H9 (cell line): ENCODE data around the gene CUBN. TPM values are rescaled to one million over a fixed set of nuclear protein-coding genes. Genes with fewer than 3 reads are reported as not detected.

ENCODE experiments used
- DNase-seq: peaks from one replicate; pipeline ENCODE4 v3.0.0-alpha.2; 2017
- H2AFZ ChIP-seq: one replicate; pipeline ENCODE4 v1.6.1; 2013; ENCODE audit warnings: mild to moderate bottlenecking, low read length, control low read depth, moderate library complexity
- H2AK5ac ChIP-seq: 2 replicates; pipeline ENCODE4 v1.6.1; 2013; ENCODE audit warnings: low read length, control low read depth, mixed read lengths; ENCODE audit not compliant: insufficient read length
- H2BK120ac ChIP-seq: one replicate; pipeline ENCODE4 v1.6.1; 2013; ENCODE audit warnings: low read depth, mild to moderate bottlenecking, low read length, control low read depth, inconsistent platforms; ENCODE audit not compliant: poor library complexity, severe bottlenecking
- H2BK12ac ChIP-seq: 2 replicates; pipeline ENCODE4 v1.6.1; 2013; ENCODE audit warnings: low read length, control low read depth, mixed read lengths, low read depth; ENCODE audit not compliant: insufficient read length
- H2BK15ac ChIP-seq: 2 replicates; pipeline ENCODE4 v1.6.1; 2013; ENCODE audit warnings: low read depth, low read length, control low read depth
- H2BK20ac ChIP-seq: one replicate; pipeline ENCODE4 v1.6.1; 2013; ENCODE audit warnings: low read depth, mild to moderate bottlenecking, low read length, control low read depth, inconsistent platforms; ENCODE audit not compliant: poor library complexity, severe bottlenecking
- H2BK5ac ChIP-seq: 2 replicates; pipeline ENCODE4 v1.6.1; 2013; ENCODE audit warnings: low read length, control low read depth, mixed read lengths; ENCODE audit not compliant: insufficient read length
- H3K14ac ChIP-seq: 2 replicates; pipeline ENCODE4 v1.6.1; 2013; ENCODE audit warnings: low read length, control low read depth; ENCODE audit not compliant: insufficient read depth
- H3K18ac ChIP-seq: 2 replicates; pipeline ENCODE4 v1.6.1; 2013; ENCODE audit warnings: low read depth, mild to moderate bottlenecking, mixed read lengths, low read length, control low read depth; ENCODE audit not compliant: insufficient read length
- H3K23ac ChIP-seq: 2 replicates; pipeline ENCODE4 v1.6.1; 2013; ENCODE audit warnings: low read length, control low read depth, mixed read lengths, low read depth; ENCODE audit not compliant: insufficient read length
- H3K23me2 ChIP-seq: 2 replicates; pipeline ENCODE4 v1.6.1; 2013; ENCODE audit warnings: low read depth, mild to moderate bottlenecking, mixed read lengths, low read length, control low read depth; ENCODE audit not compliant: insufficient read length, poor library complexity, severe bottlenecking
- H3K27ac ChIP-seq: 2 replicates; pipeline ENCODE4 v1.5.1; 2013; ENCODE audit warnings: low read length, control low read depth, mixed read lengths, low read depth; ENCODE audit not compliant: insufficient read length
- H3K27me3 ChIP-seq: 2 replicates; pipeline ENCODE4 v1.6.1; 2013; ENCODE audit warnings: low read length, control low read depth, inconsistent platforms; ENCODE audit not compliant: insufficient read depth
- H3K4ac ChIP-seq: 2 replicates; pipeline ENCODE4 v1.6.1; 2013; ENCODE audit warnings: low read depth, mild to moderate bottlenecking, control low read depth, inconsistent platforms, low read length, moderate library complexity
- H3K4me1 ChIP-seq: 2 replicates; pipeline ENCODE4 v1.6.1; 2013; ENCODE audit warnings: low read length, control low read depth, inconsistent platforms; ENCODE audit not compliant: insufficient read depth
- H3K4me2 ChIP-seq: 2 replicates; pipeline ENCODE4 v1.6.1; 2013; ENCODE audit warnings: low read length, control low read depth, mixed read lengths; ENCODE audit not compliant: insufficient read length, insufficient read depth
- H3K56ac ChIP-seq: 2 replicates; pipeline ENCODE4 v1.6.1; 2013; ENCODE audit warnings: low read depth, mild to moderate bottlenecking, mixed read lengths, low read length, control low read depth; ENCODE audit not compliant: insufficient read length
- H3K79me1 ChIP-seq: 2 replicates; pipeline ENCODE4 v1.6.1; 2013; ENCODE audit warnings: low read depth, mild to moderate bottlenecking, moderate library complexity, low read length, control low read depth, inconsistent platforms; ENCODE audit not compliant: insufficient read depth, poor library complexity, severe bottlenecking
- H3K79me2 ChIP-seq: 2 replicates; pipeline ENCODE4 v1.6.1; 2013; ENCODE audit warnings: low read length, control low read depth, inconsistent platforms; ENCODE audit not compliant: insufficient read depth
- H3K9ac ChIP-seq: 2 replicates; pipeline ENCODE4 v1.6.1; 2013; ENCODE audit warnings: low read length, control low read depth, mixed read lengths; ENCODE audit not compliant: insufficient read length; ENCODE audit errors: extremely low read depth
- H3K9me3 ChIP-seq: one replicate; pipeline ENCODE4 v1.6.1; 2013; ENCODE audit warnings: low read depth, low read length, inconsistent platforms; ENCODE audit not compliant: control insufficient read depth
- H3T11ph ChIP-seq: one replicate; pipeline ENCODE4 v1.6.1; 2013; ENCODE audit warnings: mild to moderate bottlenecking, low read length, control low read depth, inconsistent platforms
- H4K20me1 ChIP-seq: one replicate; pipeline ENCODE4 v1.6.1; 2013; ENCODE audit not compliant: control insufficient read depth, insufficient read length, insufficient read depth
- H4K5ac ChIP-seq: 2 replicates; pipeline ENCODE4 v1.6.1; 2013; ENCODE audit warnings: low read depth, mild to moderate bottlenecking, mixed read lengths, low read length, control low read depth; ENCODE audit not compliant: insufficient read length
- H4K8ac ChIP-seq: replicated peaks from 2 replicates; pipeline ENCODE4 v1.6.1; 2013; ENCODE audit warnings: low read length, control low read depth, mixed read lengths, low read depth; ENCODE audit not compliant: insufficient read length
- H4K91ac ChIP-seq: 2 replicates; pipeline ENCODE4 v1.6.1; 2013; ENCODE audit warnings: low read depth, mild to moderate bottlenecking, moderate library complexity, mixed read lengths, low read length, control low read depth; ENCODE audit not compliant: insufficient read length
- H3K27ac Mint-ChIP-seq, 3 experiments: 2 replicates in 2 of 3; 3 replicates in 1 of 3; pipeline ENCODE4 v1.8.0; 2020 to 2021; ENCODE audit warnings: mixed read lengths in 3 of 3, mild to moderate bottlenecking in 1 of 3, moderate library complexity in 1 of 3
- H3K27me3 Mint-ChIP-seq: 2 replicates; pipeline ENCODE4 v1.8.0; 2021; ENCODE audit warnings: low read depth, mild to moderate bottlenecking, moderate library complexity, mixed read lengths
- H3K36me3 Mint-ChIP-seq, 3 experiments: 2 replicates in 2 of 3; 3 replicates in 1 of 3; pipeline ENCODE4 v1.8.0; 2020 to 2021; ENCODE audit warnings: low read depth in 3 of 3, mixed read lengths in 3 of 3; ENCODE audit not compliant: insufficient read depth in 1 of 3
- H3K4me1 Mint-ChIP-seq, 2 experiments: 2 replicates each; pipeline ENCODE4 v1.8.0; 2020; ENCODE audit warnings: mixed read lengths in 2 of 2
- H3K4me3 Mint-ChIP-seq, 2 experiments: 2 replicates in 1 of 2; 3 replicates in 1 of 2; pipeline ENCODE4 v1.8.0; 2020 to 2021; ENCODE audit warnings: mild to moderate bottlenecking in 2 of 2, mixed read lengths in 2 of 2, moderate library complexity in 1 of 2
- H3K9me3 Mint-ChIP-seq, 2 experiments: 2 replicates in 1 of 2; 3 replicates in 1 of 2; pipeline ENCODE4 v1.8.0; 2020; ENCODE audit warnings: mild to moderate bottlenecking in 2 of 2, mixed read lengths in 2 of 2, moderate library complexity in 1 of 2
- WGBS: extraction: QIAGEN DNeasy Blood & Tissue Kit; methylation state at CpG from one replicate; pipeline ENCODE4 v1.1.7; 2013; ENCODE audit warnings: missing lambda C conversion rate, low lambda C conversion rate, mixed read lengths; ENCODE audit not compliant: insufficient read length; ENCODE audit errors: extremely low coverage; 5-methylcytosine and 5-hydroxymethylcytosine counted together
- total RNA-seq: library from RNA; stranded (reverse); gene quantifications from 2 replicates; pipeline ENCODE4 v1.2.1, GENCODE V29; 2021
- TF ChIP-seq, protein P1 (sequence below): fragments of 200-600 bp; sonication (generic); conservative IDR thresholded peaks from 3 replicates; pipeline ENCODE4 v1.8.0; 2021; ENCODE audit warnings: antibody characterized with exemption, mild to moderate bottlenecking

The CUBN gene
- total RNA-seq, 1 experiment from 2014 or later, result 0.26 TPM

DNA sequence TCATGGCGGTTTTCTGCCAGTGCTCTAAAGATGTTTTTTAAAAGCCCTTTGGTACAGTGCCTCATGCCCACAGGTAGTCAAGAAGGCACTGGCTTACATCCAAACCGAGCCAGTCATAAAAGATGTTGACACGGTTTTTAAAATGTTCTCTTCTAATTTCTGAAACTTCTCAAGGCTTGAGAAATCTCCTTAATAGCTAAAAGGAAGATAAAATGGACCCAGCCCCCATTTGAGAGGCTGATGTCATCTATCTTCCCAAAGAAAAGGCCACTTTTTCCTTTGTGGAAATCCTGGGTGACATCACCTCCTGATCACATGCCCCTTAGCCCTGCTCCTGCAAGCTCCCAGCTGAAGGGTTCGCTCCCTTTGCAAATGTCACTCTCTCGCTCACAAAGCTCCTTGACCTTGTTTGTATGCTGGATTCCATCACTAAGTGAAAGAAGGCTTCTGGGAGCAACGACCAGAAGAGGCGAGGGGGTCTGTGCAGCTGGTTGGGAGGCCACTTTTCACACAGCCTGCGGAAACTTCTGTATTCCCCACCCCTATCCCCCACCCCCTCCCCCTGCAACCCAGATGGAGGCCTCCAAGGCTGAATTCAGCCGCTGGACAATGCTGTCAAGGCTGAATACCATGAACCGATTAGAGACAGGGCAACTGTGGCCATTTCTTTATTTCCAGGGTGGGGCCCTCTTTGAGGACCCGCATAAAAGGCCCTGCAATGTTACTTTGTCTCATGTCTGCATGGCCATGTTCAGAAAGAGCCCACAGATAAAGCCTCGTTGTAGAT lies 122.8 kb downstream of the CUBN start:
- Histone ChIP-seq H3K79me1 (no peaks in the 10 kb centered on the region), H4K91ac (no peak overlapping the region), H3K56ac (no peak overlapping the region), H3K79me2 (no peaks in the 10 kb centered on the region), H4K8ac (no peak overlapping the region), H2BK120ac (no peak overlapping the region), H3T11ph (no peak overlapping the region), H3K27me3 (no peaks in the 10 kb centered on the region), H3K27ac (no peak overlapping the region), H3K23ac (no peak overlapping the region), H2AK5ac (no peak overlapping the region), H3K4me2 (no peak overlapping the region), H2BK5ac (no peak overlapping the region), H3K9ac (no peak overlapping the region), H4K5ac (no peak overlapping the region), H3K4me1 (no peaks in the 10 kb centered on the region), H4K20me1 (no peaks in the 10 kb centered on the region), H3K4ac (no peak overlapping the region), H2BK12ac (no peak overlapping the region), H3K14ac (no peak overlapping the region), H2BK20ac (no peak overlapping the region), H2BK15ac (no peak overlapping the region), H3K9me3 (no peaks in the 10 kb centered on the region), H3K23me2 (no peaks in the 10 kb centered on the region), H2AFZ (no peak overlapping the region), H3K18ac (no peak overlapping the region)
- H3K27me3 Mint-ChIP-seq, result no peaks in the 10 kb centered on the region; the same call in none of the 2 replicates
- 0 out of 4 replicates have a peak, but pooled peaks cover 2 to 3% of the 10 kb centered on the region in 2 experiments for H3K4me1 Mint-ChIP-seq
- TF ChIP-seq, protein P1, sequence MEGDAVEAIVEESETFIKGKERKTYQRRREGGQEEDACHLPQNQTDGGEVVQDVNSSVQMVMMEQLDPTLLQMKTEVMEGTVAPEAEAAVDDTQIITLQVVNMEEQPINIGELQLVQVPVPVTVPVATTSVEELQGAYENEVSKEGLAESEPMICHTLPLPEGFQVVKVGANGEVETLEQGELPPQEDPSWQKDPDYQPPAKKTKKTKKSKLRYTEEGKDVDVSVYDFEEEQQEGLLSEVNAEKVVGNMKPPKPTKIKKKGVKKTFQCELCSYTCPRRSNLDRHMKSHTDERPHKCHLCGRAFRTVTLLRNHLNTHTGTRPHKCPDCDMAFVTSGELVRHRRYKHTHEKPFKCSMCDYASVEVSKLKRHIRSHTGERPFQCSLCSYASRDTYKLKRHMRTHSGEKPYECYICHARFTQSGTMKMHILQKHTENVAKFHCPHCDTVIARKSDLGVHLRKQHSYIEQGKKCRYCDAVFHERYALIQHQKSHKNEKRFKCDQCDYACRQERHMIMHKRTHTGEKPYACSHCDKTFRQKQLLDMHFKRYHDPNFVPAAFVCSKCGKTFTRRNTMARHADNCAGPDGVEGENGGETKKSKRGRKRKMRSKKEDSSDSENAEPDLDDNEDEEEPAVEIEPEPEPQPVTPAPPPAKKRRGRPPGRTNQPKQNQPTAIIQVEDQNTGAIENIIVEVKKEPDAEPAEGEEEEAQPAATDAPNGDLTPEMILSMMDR, result no peak
- no peak for DNase-seq
- H3K36me3 Mint-ChIP-seq, result peaks cover 9 to 15% (median 10%) of the 10 kb centered on the region in 3 experiments; a peak in 5 of 7 replicates
- H3K4me3 Mint-ChIP-seq, result no peak overlapping the region
- no CpG with 5 or more reads among the region's 12 CpGs for WGBS
- H3K27ac Mint-ChIP-seq, result no peak overlapping the region
- H3K9me3 Mint-ChIP-seq, result peaks cover 18 to 19% of the 10 kb centered on the region in 2 experiments
